ENCODE data around the gene RBMX.
A peak's percentile ranks its signal among the peaks of the same experiment; 100 is the strongest.
"Not testable (repeated sequence)": the region's sequence is repeated elsewhere in the genome, so short reads cannot be mapped to it uniquely, and the experiment has no call there.

The RBMX gene

GRCh38 chrX:136880452-136881013 lies at the start of gene RBMX:
Gene RBMX, minus strand, starts transcription at chrX:136880725. Its CDS starts 1,298 bp downstream, at chrX:136879427.
- peak; percentile 94 for DNase-seq

- DNase-seq: not testable (repeated sequence)
Measured at GRCh38 chrX:136921438-136921837, 40.9 kb upstream of the RBMX start.

GRCh38 chrX:136920001-136920400 lies 39.5 kb upstream of the RBMX start:
- no peak for DNase-seq

GRCh38 chrX:136916827-136917226 lies 36.3 kb upstream of the RBMX start:
- DNase-seq: no peak

GRCh38 chrX:136911661-136912060 lies 31.1 kb upstream of the RBMX start:
- DNase-seq: peak; percentile 21

- DNase-seq: no peak
Measured at GRCh38 chrX:136911253-136911652, 30.7 kb upstream of the RBMX start.

- DNase-seq: no peak
Measured at GRCh38 chrX:136910565-136911035, 30.1 kb upstream of the RBMX start.

- DNase-seq: peak; percentile 76
Measured at GRCh38 chrX:136909706-136910564, 29.4 kb upstream of the RBMX start.

- DNase-seq: peak; percentile 75
Measured at GRCh38 chrX:136909119-136909705, 28.7 kb upstream of the RBMX start.

GRCh38 chrX:136907621-136908020 lies 27.1 kb upstream of the RBMX start:
- no peak for DNase-seq

- DNase-seq: no peak
Measured at GRCh38 chrX:136906921-136907510, 26.5 kb upstream of the RBMX start.

GRCh38 chrX:136904067-136904466 lies 23.5 kb upstream of the RBMX start:
- not testable (repeated sequence) for DNase-seq

GRCh38 chrX:136900071-136900470 lies 19.5 kb upstream of the RBMX start:
- DNase-seq: not testable (repeated sequence)

GRCh38 chrX:136899221-136899620 lies 18.7 kb upstream of the RBMX start:
- DNase-seq: no peak

- DNase-seq: not testable (repeated sequence)
Measured at GRCh38 chrX:136898752-136899151, 18.2 kb upstream of the RBMX start.

GRCh38 chrX:136896121-136896914 lies 15.8 kb upstream of the RBMX start:
- DNase-seq: no peak

GRCh38 chrX:136892412-136892811 lies 11.9 kb upstream of the RBMX start:
- DNase-seq: no peak

GRCh38 chrX:136890596-136890995 lies 10.1 kb upstream of the RBMX start:
- DNase-seq: not testable (repeated sequence)

- no peak for DNase-seq
Measured at GRCh38 chrX:136889269-136889668, 8.7 kb upstream of the RBMX start.

- DNase-seq: peak; percentile 67
Measured at GRCh38 chrX:136880003-136880451, 498 bp downstream of the RBMX start.

- DNase-seq: peak; percentile 47
Measured at GRCh38 chrX:136879001-136879687, 1.4 kb downstream of the RBMX start.

GRCh38 chrX:136878423-136878822 lies 2.1 kb downstream of the RBMX start:
- no peak for DNase-seq
